Kidney epithelial cell (primary cell): ENCODE measurements around the gene DUOX2. TPM values are rescaled to one million over a fixed set of nuclear protein-coding genes. Genes with fewer than 3 reads are reported as not detected.
"Not testable (repeated sequence)": the region's sequence is repeated elsewhere in the genome, so short reads cannot be mapped to it uniquely, and the experiment has no call there.

Experiments used
- DNase-seq: peaks from one replicate; pipeline ENCODE4 v3.0.0-alpha.2; 2010; ENCODE audit warnings: low read depth
- H3K27me3 ChIP-seq: 2 replicates; pipeline ENCODE4 v1.6.0; 2011; ENCODE audit warnings: low read length; ENCODE audit not compliant: control insufficient read depth, insufficient read depth
- H3K36me3 ChIP-seq: 2 replicates; pipeline ENCODE4 v1.5.1; 2011; ENCODE audit warnings: low read length; ENCODE audit not compliant: control insufficient read depth, insufficient read depth
- H3K4me3 ChIP-seq: 2 replicates; pipeline ENCODE4 v1.5.1; 2011; ENCODE audit warnings: low read depth, mild to moderate bottlenecking, control low read depth, low read length
- total RNA-seq: library from RNA; depleted of rRNA; stranded (reverse); fragments of >200 nt; gene quantifications from 2 replicates; pipeline ENCODE4 v1.2.3, GENCODE V29; 2015
- TF ChIP-seq, protein P1 (sequence below): IDR thresholded peaks from 2 replicates; pipeline ENCODE4 v1.5.1; 2011; ENCODE audit warnings: mild to moderate bottlenecking, moderate library complexity, low read length, control low read depth, inconsistent platforms; ENCODE audit not compliant: insufficient read depth, poor library complexity, severe bottlenecking

DUOX2 gene
- total RNA-seq, 1 donor from 2014 or later = 0.08 TPM

GRCh38 chr15:45052676-45053075, 61.3 kb downstream of the DUOX2 start:
- not testable (repeated sequence) for H3K27me3 ChIP-seq, DNase-seq, H3K4me3 ChIP-seq, H3K36me3 ChIP-seq

GRCh38 chr15:45050587-45050986, 63.4 kb downstream of the DUOX2 start:
- H3K27me3 ChIP-seq = no peaks in the 10 kb centered on the region
- TF ChIP-seq, protein P1, sequence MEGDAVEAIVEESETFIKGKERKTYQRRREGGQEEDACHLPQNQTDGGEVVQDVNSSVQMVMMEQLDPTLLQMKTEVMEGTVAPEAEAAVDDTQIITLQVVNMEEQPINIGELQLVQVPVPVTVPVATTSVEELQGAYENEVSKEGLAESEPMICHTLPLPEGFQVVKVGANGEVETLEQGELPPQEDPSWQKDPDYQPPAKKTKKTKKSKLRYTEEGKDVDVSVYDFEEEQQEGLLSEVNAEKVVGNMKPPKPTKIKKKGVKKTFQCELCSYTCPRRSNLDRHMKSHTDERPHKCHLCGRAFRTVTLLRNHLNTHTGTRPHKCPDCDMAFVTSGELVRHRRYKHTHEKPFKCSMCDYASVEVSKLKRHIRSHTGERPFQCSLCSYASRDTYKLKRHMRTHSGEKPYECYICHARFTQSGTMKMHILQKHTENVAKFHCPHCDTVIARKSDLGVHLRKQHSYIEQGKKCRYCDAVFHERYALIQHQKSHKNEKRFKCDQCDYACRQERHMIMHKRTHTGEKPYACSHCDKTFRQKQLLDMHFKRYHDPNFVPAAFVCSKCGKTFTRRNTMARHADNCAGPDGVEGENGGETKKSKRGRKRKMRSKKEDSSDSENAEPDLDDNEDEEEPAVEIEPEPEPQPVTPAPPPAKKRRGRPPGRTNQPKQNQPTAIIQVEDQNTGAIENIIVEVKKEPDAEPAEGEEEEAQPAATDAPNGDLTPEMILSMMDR = no peak
- peaks cover 1% of the 10 kb centered on the region for H3K36me3 ChIP-seq
- DNase-seq = no peak
- no peak overlapping the region for H3K4me3 ChIP-seq

GRCh38 chr15:45048794-45049631, 65.0 kb downstream of the DUOX2 start:
- peaks cover 1% of the 10 kb centered on the region for H3K36me3 ChIP-seq

GRCh38 chr15:45048449-45048793, 65.6 kb downstream of the DUOX2 start:
- H3K27me3 ChIP-seq, H3K4me3 ChIP-seq, DNase-seq, H3K36me3 ChIP-seq: not testable (repeated sequence)

More at GRCh38 chr15:45048794-45049631, 65.0 kb downstream of the DUOX2 start:
- DNase-seq = no peak
- Histone ChIP-seq H3K4me3 (no peak overlapping the region), H3K27me3 (no peaks in the 10 kb centered on the region)
- TF ChIP-seq, protein P1 = no peak

DNA sequence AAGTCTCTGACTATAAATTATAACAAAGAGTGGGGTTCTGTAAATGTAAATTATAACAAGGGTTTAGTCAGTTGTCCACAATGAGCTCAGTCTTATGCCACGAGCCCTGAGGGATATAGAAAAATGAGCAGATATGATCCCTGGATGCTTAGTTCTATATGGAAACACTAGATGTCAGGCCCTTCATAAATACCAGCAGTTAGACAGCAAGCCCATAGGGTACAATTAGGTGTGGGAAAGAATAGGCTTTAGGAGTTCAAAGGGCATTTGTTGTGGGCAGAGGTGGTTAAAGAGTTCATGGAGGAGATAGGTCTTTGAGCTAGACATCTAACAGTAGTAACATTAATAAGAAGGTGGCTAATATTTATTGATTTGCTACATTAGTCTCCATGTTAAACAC, 69.7 kb downstream of the DUOX2 start:
- not testable (repeated sequence) for DNase-seq, H3K36me3 ChIP-seq, H3K4me3 ChIP-seq, H3K27me3 ChIP-seq

DNA sequence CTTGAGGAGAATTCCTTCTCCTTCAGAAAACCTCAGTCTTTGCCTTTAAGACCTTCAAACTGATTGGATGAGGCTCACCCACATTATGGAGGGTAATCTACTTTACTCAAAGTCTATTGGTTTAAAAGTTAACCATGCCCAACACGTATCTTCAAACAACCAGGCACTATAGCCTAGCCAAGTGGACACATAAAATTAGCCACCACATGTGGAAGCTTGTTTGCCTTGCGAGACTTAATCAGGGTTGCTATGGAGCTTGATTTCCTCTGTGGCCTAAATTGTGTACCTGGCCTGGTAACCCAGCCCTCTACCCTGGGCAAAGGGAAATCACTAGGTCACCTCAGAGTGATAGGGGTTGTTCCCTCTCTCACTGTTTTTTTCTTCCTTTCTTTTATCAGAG, 71.1 kb downstream of the DUOX2 start:
- not testable (repeated sequence) for DNase-seq, H3K36me3 ChIP-seq, H3K4me3 ChIP-seq, H3K27me3 ChIP-seq

Other genes starting within 250 kb of the DUOX2 start
- not detected in 2 replicates for gene TERB2, start 157.5 kb downstream of the DUOX2 start, total RNA-seq
- 30.2 and 44.0 TPM in 2 replicates for gene SORD, start 91.0 kb downstream of the DUOX2 start, total RNA-seq
- gene DUOXA2, start 154 bp upstream of the DUOX2 start, total RNA-seq = not detected in 2 replicates
- gene DUOXA1, start 15.7 kb upstream of the DUOX2 start, total RNA-seq = 0.27 TPM in 1 of 2 replicates, not detected in the other
- 4.1 and 6.6 TPM in 2 replicates for gene DUOX1, start 15.8 kb upstream of the DUOX2 start, total RNA-seq
- 0.89 and 1.6 TPM in 2 replicates for gene SHF, start 73.8 kb upstream of the DUOX2 start, total RNA-seq
- gene SLC28A2, start 138.1 kb upstream of the DUOX2 start, total RNA-seq = not detected in 2 replicates